SK-N-SH (cell line): ENCODE measurements around the gene PLA2G2C. TPM values are rescaled to one million over a fixed set of nuclear protein-coding genes. Genes with fewer than 3 reads are reported as not detected.

Experiments used
- CTCF ChIA-PET: fragments of 300-600, 350-600 bp; formaldehyde crosslinking; extraction: SDS; loops from one replicate; lab custom pipeline; 2021; lab: Yijun Ruan, JAX
- POLR2A ChIA-PET: fragments of 350-600 bp; sonication (Branson Sonifier 250); formaldehyde crosslinking; extraction: SDS; loops from one replicate; lab custom pipeline; 2020; ENCODE audit warnings: antibody characterized with exemption, inconsistent platforms; lab: Yijun Ruan, JAX
- DNase-seq: peaks from one replicate; pipeline ENCODE4 v3.0.0; 2012
- H2AFZ ChIP-seq: fragments of 200-600 bp; sonication (generic); 2 replicates; pipeline ENCODE4 v1.8.1; 2016; ENCODE audit warnings: antibody characterized with exemption, mild to moderate bottlenecking, low read depth
- H3F3A ChIP-seq: fragments of 200-600 bp; sonication (generic); replicated peaks from 2 replicates; pipeline ENCODE3; 2016; ENCODE audit warnings: antibody characterized with exemption, mild to moderate bottlenecking; ENCODE audit not compliant: insufficient read depth
- H3K27ac ChIP-seq, 2 experiments: fragments of 200-500 bp in 1 of 2; fragments of 200-600 bp in 1 of 2; sonication (Bioruptor generic) in 1 of 2; sonication (generic), shearing (Covaris generic) in 1 of 2; 2 replicates each; pipeline versions ENCODE4 v1.5.1 to v1.6.1; 2014 to 2016; ENCODE audit warnings: low read depth in 2 of 2, inconsistent platforms in 1 of 2, low read length in 1 of 2, mild to moderate bottlenecking in 1 of 2, mixed read lengths in 1 of 2
- H3K27me3 ChIP-seq: fragments of 200-600 bp; sonication (generic), shearing (Covaris generic); 2 replicates; pipeline ENCODE4 v1.6.1; 2016; ENCODE audit warnings: mixed run types; ENCODE audit not compliant: insufficient read depth
- H3K36me3 ChIP-seq, 2 experiments: fragments of 200-500 bp in 1 of 2; fragments of 200-600 bp in 1 of 2; sonication (Bioruptor generic) in 1 of 2; sonication (generic) in 1 of 2; replicated peaks in 1 of 2; 2 replicates each; pipeline versions ENCODE3 to v1.5.1; 2014 to 2016; ENCODE audit warnings: low read length in 1 of 2, mild to moderate bottlenecking in 1 of 2; ENCODE audit not compliant: insufficient read depth in 2 of 2, control insufficient read depth in 1 of 2
- H3K4me1 ChIP-seq, 2 experiments: fragments of 200-500 bp in 1 of 2; fragments of 200-600 bp in 1 of 2; sonication (Bioruptor generic) in 1 of 2; sonication (generic), shearing (Covaris generic) in 1 of 2; 2 replicates each; pipeline versions ENCODE4 v1.5.1 to v1.6.1; 2014 to 2016; ENCODE audit warnings: low read depth in 1 of 2, low read length in 1 of 2, mixed run types in 1 of 2; ENCODE audit not compliant: insufficient read depth in 2 of 2, control insufficient read depth in 1 of 2
- H3K4me2 ChIP-seq: fragments of 200-600 bp; sonication (generic), shearing (Covaris generic); 2 replicates; pipeline ENCODE4 v1.6.1; 2017; ENCODE audit warnings: mixed run types
- H3K4me3 ChIP-seq, 2 experiments: fragments of 200-500 bp in 1 of 2; fragments of 200-600 bp in 1 of 2; sonication (Bioruptor generic) in 1 of 2; sonication (generic), shearing (Covaris generic) in 1 of 2; 2 replicates each; pipeline versions ENCODE4 v1.5.1 to v1.8.1; 2014 to 2016; ENCODE audit warnings: low read depth in 2 of 2, inconsistent platforms in 1 of 2, low read length in 1 of 2, mild to moderate bottlenecking in 1 of 2, mixed read lengths in 1 of 2, moderate library complexity in 1 of 2
- H3K79me2 ChIP-seq: fragments of 200-600 bp; sonication (generic); 2 replicates; pipeline ENCODE4 v1.8.1; 2017; ENCODE audit warnings: mild to moderate bottlenecking; ENCODE audit not compliant: insufficient read depth
- H3K9ac ChIP-seq: fragments of 200-600 bp; sonication (generic); 2 replicates; pipeline ENCODE4 v1.6.1; 2017; ENCODE audit warnings: mixed run types
- H3K9me2 ChIP-seq: fragments of 200-600 bp; sonication (generic); 2 replicates; pipeline ENCODE4 v1.6.1; 2017; ENCODE audit warnings: mixed run types
- H3K9me3 ChIP-seq: fragments of 200-600 bp; sonication (generic); 2 replicates; pipeline ENCODE4 v1.6.1; 2017; ENCODE audit warnings: mixed run types, mild to moderate bottlenecking, moderate library complexity
- H4K20me1 ChIP-seq: fragments of 200-600 bp; sonication (generic); 2 replicates; pipeline ENCODE4 v1.6.1; 2017; ENCODE audit warnings: mild to moderate bottlenecking, mixed run types; ENCODE audit not compliant: insufficient read depth
- CHD2 ChIP-seq: fragments of 150-350 bp; IDR thresholded peaks from 2 replicates; pipeline ENCODE4 v1.6.1; 2018; ENCODE audit warnings: low read length; ENCODE audit not compliant: partially characterized antibody
- ELF1 ChIP-seq: IDR thresholded peaks from 2 replicates; pipeline ENCODE4 v1.4.0; 2012
- GABPA ChIP-seq: IDR thresholded peaks from 2 replicates; pipeline ENCODE4 v1.4.0; 2012; ENCODE audit warnings: low read depth, mild to moderate bottlenecking
- GATA2 ChIP-seq: sonication (generic); formaldehyde crosslinking; IDR thresholded peaks from 2 replicates; pipeline ENCODE4 v1.5.0; 2020; ENCODE audit warnings: mild to moderate bottlenecking, missing genetic modification reagents
- MEF2A ChIP-seq: IDR thresholded peaks from 2 replicates; pipeline ENCODE4 v1.4.0; 2012; ENCODE audit warnings: low read depth, borderline replicate concordance
- MXI1 ChIP-seq: IDR thresholded peaks from 2 replicates; pipeline ENCODE4 v1.6.1; 2012; ENCODE audit warnings: mild to moderate bottlenecking, low read depth, low read length, improper control_type of control experiment
- NRF1 ChIP-seq: IDR thresholded peaks from 2 replicates; pipeline ENCODE4 v1.6.1; 2012; ENCODE audit warnings: low read depth, mild to moderate bottlenecking, low read length
- SIN3A ChIP-seq: IDR thresholded peaks from 2 replicates; pipeline ENCODE4 v1.6.1; 2012; ENCODE audit warnings: low read depth, mild to moderate bottlenecking, low read length, moderate library complexity, borderline replicate concordance
- TAF1 ChIP-seq: IDR thresholded peaks from 2 replicates; pipeline ENCODE4 v1.6.1; 2012; ENCODE audit warnings: low read depth, mild to moderate bottlenecking, low read length, moderate library complexity, borderline replicate concordance
- YY1 ChIP-seq: IDR thresholded peaks from 2 replicates; pipeline ENCODE4 v1.4.0; 2012; ENCODE audit warnings: low read depth, mild to moderate bottlenecking
- WGBS: methylation state at CpG from one replicate; pipeline ENCODE4 v1.1.6; 2017; ENCODE audit warnings: low lambda C conversion rate; 5-methylcytosine and 5-hydroxymethylcytosine counted together
- polyA plus RNA-seq, 3 experiments: library from polyadenylated mRNA; depleted of rRNA; stranded (reverse); fragments of >200 nt; gene quantifications; 2 replicates each; pipeline ENCODE4 v1.2.3, GENCODE V29; 2012
- TF ChIP-seq, protein P1 (sequence below): IDR thresholded peaks from 2 replicates; pipeline ENCODE4 v1.4.0; 2012; ENCODE audit warnings: low read depth, borderline replicate concordance
- TF ChIP-seq, protein P2 (sequence below): IDR thresholded peaks from 2 replicates; pipeline ENCODE4 v1.4.0; 2012; ENCODE audit warnings: low read depth

PLA2G2C gene
- polyA plus RNA-seq, 1 of the 3 experiments (the other 2 are of a cell fraction) = not detected

DNA sequence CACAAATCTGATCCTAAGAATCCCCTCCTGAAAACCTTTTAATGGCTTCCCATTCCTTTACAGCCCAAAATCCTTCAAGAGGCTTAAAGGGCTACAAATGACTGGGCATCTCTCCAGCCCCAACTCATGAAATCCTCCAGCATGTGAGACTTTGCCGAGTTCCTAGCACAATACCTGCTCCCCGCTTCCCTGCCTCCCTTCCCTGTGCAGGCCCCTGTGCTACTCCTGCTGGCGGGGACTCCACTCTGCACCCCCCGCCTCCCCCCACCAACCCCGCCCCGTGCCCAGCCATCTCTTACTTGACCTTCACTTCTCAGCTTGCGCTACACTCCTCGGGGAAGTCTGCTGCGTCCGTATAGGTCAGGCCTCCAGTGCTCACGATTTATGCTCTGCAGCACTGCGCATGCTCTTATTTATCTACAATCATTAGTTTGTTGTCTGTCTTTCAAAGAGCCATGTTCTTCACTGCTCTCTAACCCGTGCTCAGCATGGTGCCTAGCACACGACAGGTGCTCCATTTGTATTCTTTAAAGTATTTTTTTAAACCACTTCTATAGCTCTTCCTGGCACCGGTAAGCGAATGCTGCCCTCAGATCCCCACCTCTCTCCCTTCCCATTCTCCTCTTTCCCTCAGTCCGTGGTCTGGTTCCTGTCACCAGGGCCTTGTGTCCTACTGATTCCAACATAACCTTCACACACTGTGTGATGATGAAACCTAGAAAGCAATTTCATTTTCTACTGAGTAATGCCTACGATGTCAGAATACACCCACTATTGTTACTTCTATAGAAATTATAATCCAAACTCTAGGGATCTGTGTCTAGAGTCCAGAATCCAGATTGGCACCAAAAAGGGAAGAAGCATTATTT lies 37.5 kb upstream of the PLA2G2C start:
- no peaks in the 10 kb centered on the region for H4K20me1 ChIP-seq
- CTCF ChIA-PET = interaction anchor here (0.8 to 4.1 kb wide), 5 partner anchors 10 to 207 kb away, joined by 3 to 23 read pairs (median 3); no protein-coding TSS in a partner anchor

DNA sequence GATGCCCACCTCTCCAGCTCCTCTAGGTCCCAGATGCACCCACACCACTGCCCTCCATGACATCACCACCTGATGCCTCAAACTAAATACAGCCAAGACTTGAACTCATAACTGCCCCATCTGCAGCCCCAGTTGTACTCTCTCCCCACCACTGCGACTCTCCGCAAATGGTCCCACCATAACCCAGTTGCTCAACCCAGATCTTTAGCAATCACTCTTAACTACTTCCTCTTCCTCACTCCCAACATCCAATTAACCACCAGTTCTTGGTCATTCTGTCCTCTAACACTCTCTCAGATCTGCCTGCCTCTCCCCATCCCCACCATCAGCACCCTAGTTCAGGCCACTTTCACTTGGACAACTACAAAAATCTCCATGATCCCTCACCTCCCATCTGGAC lies 36.8 kb upstream of the PLA2G2C start:
- Histone ChIP-seq H3K27me3 (peaks cover 31% of the 10 kb centered on the region; the same call in 1 of the 2 replicates), H3K9ac (no peak overlapping the region), H3K9me2 (no peaks in the 10 kb centered on the region), H3K4me3 (no peak overlapping the region), H3K9me3 (no peaks in the 10 kb centered on the region), H3K36me3 (no peaks in the 10 kb centered on the region), H3K4me2 (no peak overlapping the region), H3K4me1 (no peaks in the 10 kb centered on the region), H3F3A (no peaks in the 10 kb centered on the region)
- no peak for DNase-seq
- no peak for TF ChIP-seq MXI1
- no peak for TF ChIP-seq TAF1
- TF ChIP-seq, all 33 proteins: peak for 0
- 91% methylated on average over 2 of the region's 2 CpGs for WGBS
- Histone ChIP-seq H2AFZ (no peak overlapping the region), H3K79me2 (no peaks in the 10 kb centered on the region), H3K27ac (no peak overlapping the region), H4K20me1 (no peaks in the 10 kb centered on the region)
- ChIA-PET CTCF (interaction anchor here (1.4 to 4.1 kb wide), 2 partner anchors 11 to 271 kb away, joined by 3 to 23 read pairs; no protein-coding TSS in a partner anchor), POLR2A (no interaction called here)

More for the DNA sequence above, 37.5 kb upstream of the PLA2G2C start:
- Histone ChIP-seq H3K9ac (no peak overlapping the region), H2AFZ (no peak overlapping the region), H3K27me3 (peaks cover 38% of the 10 kb centered on the region; the same call in 1 of the 2 replicates), H3K4me3 (no peak overlapping the region), H3K79me2 (no peaks in the 10 kb centered on the region), H3F3A (no peaks in the 10 kb centered on the region), H3K27ac (no peak overlapping the region), H3K9me3 (no peaks in the 10 kb centered on the region), H3K36me3 (no peaks in the 10 kb centered on the region)
- no peak for DNase-seq
- POLR2A ChIA-PET = no interaction called here
- TF ChIP-seq GATA2 (CRISPR knock-in tag) (no peak), SIN3A (no peak), MEF2A (no peak), YY1 (no peak), ELF1 (no peak), CHD2 (no peak), NRF1 (no peak), GABPA (no peak)
- TF ChIP-seq, protein P1, sequence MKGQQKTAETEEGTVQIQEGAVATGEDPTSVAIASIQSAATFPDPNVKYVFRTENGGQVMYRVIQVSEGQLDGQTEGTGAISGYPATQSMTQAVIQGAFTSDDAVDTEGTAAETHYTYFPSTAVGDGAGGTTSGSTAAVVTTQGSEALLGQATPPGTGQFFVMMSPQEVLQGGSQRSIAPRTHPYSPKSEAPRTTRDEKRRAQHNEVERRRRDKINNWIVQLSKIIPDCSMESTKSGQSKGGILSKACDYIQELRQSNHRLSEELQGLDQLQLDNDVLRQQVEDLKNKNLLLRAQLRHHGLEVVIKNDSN = no peak
- TF ChIP-seq, protein P2, sequence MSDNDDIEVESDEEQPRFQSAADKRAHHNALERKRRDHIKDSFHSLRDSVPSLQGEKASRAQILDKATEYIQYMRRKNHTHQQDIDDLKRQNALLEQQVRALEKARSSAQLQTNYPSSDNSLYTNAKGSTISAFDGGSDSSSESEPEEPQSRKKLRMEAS = no peak
- TF ChIP-seq, all 33 proteins: peak for 0
- H3K4me2 ChIP-seq = no peak overlapping the region
- no peaks in the 10 kb centered on the region for H3K9me2 ChIP-seq
- no peaks in the 10 kb centered on the region for H3K4me1 ChIP-seq
- 60% methylated on average over 18 of the region's 18 CpGs for WGBS
